Stimulated activated CD8-positive, alpha-beta memory T cell treated with anti-CD3 and anti-CD28 coated beads, Interleukin-2, amount 100 ng/mL, for 48 hours (primary cell): ENCODE results near the gene UBE2L5.

Source experiments
- DNase-seq, 2 donors: peaks; one replicate each; pipeline ENCODE4 v3.0.0-alpha.2; 2020; ENCODE audit warnings: low read depth in 2 of 2

UBE2L5 gene

GRCh38 chr13:30406779-30407416 is 15.4 kb upstream of the UBE2L5 start:
- DNase-seq, result no peak

- DNase-seq, result peak; percentile 80 to 92
Observed at GRCh38 chr13:30408319-30409101, 13.8 kb upstream of the UBE2L5 start.

GRCh38 chr13:30409886-30410704 is 12.2 kb upstream of the UBE2L5 start:
- DNase-seq, result no peak

GRCh38 chr13:30410705-30411125 is 11.6 kb upstream of the UBE2L5 start:
- DNase-seq, result no peak

- no peak for DNase-seq
Observed at GRCh38 chr13:30412346-30412745, 9.9 kb upstream of the UBE2L5 start.

GRCh38 chr13:30413842-30414241 is 8.5 kb upstream of the UBE2L5 start:
- DNase-seq, result no peak

GRCh38 chr13:30415430-30416030 is 6.8 kb upstream of the UBE2L5 start:
- DNase-seq, result no peak

- no peak for DNase-seq
Observed at GRCh38 chr13:30416471-30416870, 5.8 kb upstream of the UBE2L5 start.

- no peak for DNase-seq
Observed at GRCh38 chr13:30418075-30418716, 4.1 kb upstream of the UBE2L5 start.

- DNase-seq, result no peak
Observed at GRCh38 chr13:30418717-30419459, 3.4 kb upstream of the UBE2L5 start.

GRCh38 chr13:30421093-30422053 is 920 bp upstream of the UBE2L5 start:
- DNase-seq, result peak in 1 of 2 donors; percentile 20

- no peak for DNase-seq
Observed at GRCh38 chr13:30423891-30424290, 1.6 kb downstream of the UBE2L5 start.

- no peak for DNase-seq
Observed at GRCh38 chr13:30429235-30429634, 6.9 kb downstream of the UBE2L5 start.

- DNase-seq, result no peak
Observed at GRCh38 chr13:30429721-30430694, 7.7 kb downstream of the UBE2L5 start.

GRCh38 chr13:30431269-30431940 is 9.1 kb downstream of the UBE2L5 start:
- no peak for DNase-seq

- no peak for DNase-seq
Observed at GRCh38 chr13:30435911-30436451, 13.7 kb downstream of the UBE2L5 start.

- no peak for DNase-seq
Observed at GRCh38 chr13:30437177-30437576, 14.9 kb downstream of the UBE2L5 start.

GRCh38 chr13:30438286-30438685 is 16.0 kb downstream of the UBE2L5 start:
- no peak for DNase-seq
